Stimulated activated CD8-positive, alpha-beta memory T cell treated with anti-CD3 and anti-CD28 coated beads, Interleukin-7, amount 100 ng/mL, for 1 hour (primary cell): ENCODE data around the gene WLS.
"Not testable (repeated sequence)": the region's sequence is repeated elsewhere in the genome, so short reads cannot be mapped to it uniquely, and the experiment has no call there.

ENCODE experiments used
- DNase-seq, 2 donors: peaks; one replicate each; pipeline ENCODE4 v3.0.0-alpha.2; 2020; ENCODE audit warnings: low read depth in 2 of 2

WLS gene

DNA sequence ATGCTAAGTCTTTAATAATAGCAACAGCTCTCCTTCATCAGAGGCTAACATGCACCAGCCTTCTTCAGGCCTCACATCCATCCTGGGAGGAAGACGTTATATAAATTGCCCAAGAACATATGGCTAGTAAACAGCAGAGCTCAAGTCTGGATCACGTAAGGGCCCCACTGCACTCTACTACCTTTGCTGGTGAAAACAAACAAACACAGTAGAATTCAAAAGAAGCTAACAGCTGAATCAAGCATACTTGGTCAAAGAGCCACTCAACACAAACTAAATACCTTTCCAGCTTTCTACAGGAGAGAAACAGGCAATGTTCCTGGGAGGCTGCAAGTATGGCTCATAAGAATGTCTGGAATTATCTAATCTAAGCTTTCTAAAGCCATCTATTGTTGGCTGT lies 66.0 kb downstream of the WLS start:
- DNase-seq, result no peak

DNA sequence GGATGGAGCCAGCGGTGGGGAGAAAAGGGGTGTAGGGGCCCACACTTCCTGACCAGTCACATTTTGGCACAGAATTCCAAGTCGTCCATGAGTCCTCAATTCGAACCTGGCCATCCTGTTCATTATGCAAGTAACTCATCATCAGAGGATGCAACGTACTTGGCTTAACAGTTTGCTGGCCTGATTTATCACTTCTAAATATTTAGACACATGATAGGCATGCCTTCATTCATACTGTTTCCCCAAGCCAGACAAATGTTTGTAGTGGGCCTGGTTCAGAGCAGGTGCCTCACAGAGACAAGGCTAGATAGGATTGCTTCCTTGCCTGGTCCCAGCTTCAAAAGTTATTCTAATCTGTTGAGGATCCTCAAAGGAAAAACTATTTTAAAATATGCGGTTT lies 66.7 kb downstream of the WLS start:
- no peak for DNase-seq

DNA sequence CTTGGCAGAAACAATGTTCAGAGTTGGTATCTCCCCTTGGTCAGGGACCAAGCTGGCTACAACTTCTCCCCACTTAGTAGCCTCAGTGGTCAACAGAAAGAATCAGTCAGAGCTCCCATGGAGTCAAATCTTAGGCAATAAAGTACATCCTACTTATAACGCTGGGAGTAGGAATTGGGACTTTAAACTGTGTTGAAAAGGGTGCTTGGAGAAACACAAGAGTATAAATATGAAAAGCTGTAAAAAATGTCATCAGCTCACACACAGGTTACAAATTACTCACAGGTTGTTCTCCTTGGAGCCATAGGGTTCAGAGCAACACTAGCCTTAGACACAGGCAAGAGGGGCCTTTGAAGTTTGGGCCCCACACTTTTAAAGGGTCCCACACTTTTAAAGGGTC lies 67.4 kb downstream of the WLS start:
- no peak for DNase-seq

DNA sequence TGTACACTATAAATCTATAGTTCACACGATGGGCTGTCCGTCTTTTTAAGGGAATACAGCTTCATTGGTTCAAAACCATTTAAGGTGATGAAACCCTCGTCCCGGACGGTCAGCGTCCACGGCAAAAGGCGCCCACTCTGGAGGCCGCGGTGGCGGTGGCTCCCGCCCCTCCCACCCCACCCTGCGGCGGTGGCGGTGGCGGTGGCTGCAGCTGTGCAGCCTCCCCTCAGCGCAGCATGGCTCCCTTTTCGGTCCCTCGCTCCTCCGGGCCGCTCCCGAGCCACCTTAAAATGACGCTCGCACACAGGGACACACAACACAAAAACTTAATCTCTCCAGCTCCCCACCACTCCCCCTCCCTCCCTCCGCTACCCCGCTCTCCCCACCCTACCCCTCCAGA lies 69.1 kb downstream of the WLS start:
- DNase-seq, result no peak

DNA sequence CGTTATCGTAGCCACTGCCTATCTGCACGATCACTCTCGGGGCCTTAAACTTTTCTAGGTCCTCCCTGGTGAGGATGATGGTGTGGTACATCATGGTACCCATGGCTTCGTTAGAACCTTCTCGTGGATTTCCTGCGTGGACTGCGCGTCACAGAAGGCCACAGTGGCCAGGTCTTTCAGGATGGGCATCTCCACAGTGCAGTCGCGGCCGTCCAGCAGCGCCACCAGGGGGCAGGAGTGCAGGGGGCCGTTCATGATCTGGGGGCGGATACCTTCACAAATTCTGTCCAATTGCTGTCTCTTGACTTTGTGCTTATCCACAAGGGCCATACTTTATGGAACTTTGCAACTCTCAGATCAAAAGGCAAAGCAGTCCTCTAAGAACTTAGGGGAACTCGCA lies 69.6 kb downstream of the WLS start:
- no peak for DNase-seq

DNA sequence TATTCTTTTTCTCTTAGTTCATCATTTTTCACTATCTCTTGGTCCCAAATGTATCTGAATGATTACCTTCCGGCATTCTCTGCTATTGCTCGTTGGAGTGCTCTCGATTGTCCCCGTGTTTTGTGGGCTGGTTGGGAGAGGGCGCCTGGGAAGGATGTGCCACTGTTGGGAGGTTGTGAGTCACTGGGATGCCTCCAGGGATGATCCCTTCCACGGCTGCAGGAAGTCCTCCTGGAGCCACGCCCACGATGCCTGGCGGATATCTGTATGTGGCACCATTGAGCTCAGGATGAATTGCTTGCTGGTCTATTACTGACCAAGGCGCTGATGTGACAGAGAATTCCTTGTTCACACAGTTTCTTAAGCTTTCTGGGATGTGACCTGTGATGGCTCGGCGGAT lies 70.7 kb downstream of the WLS start:
- not testable (repeated sequence) for DNase-seq

DNA sequence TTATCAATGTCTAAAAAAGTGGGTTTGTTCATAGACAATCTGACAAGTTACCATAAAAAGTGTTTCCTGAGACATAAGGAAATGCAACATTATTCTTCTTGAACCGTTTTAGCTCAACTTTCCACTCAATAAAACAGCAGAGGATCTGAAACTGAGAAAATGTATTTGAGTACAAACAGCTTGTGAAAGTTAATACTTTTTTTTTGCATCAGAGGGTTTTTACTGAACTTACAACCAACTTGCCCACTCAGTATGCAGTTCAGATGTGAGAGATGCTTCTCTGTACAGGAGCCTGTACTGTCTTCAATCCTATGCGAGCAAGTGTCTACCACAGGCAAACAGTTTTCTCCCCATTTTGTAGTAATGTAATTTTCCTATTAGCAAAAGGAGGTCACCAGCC lies 71.4 kb downstream of the WLS start:
- not testable (repeated sequence) for DNase-seq

DNA sequence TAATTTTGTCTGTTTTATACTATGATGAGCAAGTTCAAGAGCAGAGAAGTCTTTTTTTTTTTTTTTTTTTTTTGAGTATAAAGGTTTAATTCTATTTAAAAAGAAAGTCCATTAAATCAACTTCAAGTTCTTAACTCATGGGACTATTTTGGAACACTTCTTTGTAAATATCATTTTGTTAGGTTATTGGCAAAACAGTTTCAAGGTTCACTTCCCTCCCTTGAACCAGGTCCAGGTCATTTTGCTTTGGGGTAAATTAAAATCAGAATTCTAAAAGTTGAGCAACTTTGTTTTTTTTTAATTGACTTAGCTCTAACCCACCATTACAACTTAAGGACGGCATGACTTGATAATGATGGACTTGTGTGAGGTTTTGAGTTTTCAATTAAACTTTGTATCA lies 72.3 kb downstream of the WLS start:
- no peak for DNase-seq

DNA sequence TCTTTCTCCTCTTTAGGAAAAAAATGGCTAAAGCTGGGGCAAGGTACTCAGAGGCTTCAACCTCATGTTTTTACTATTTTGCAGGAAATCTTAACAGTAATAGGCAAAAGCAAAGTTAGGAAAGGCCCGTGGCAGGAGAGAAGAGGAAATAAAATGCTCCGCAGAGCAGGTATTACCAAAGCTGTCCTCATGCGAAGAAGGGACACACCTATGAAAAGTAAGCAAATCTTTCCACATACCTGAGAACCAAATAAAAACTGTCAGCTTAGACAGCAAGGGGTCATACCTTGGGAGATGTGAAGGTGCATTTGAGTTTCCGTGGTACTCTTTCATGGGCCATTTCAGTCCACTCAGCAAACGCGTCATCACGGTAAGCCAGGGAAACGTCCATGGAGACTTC lies 73.5 kb downstream of the WLS start:
- no peak for DNase-seq

DNA sequence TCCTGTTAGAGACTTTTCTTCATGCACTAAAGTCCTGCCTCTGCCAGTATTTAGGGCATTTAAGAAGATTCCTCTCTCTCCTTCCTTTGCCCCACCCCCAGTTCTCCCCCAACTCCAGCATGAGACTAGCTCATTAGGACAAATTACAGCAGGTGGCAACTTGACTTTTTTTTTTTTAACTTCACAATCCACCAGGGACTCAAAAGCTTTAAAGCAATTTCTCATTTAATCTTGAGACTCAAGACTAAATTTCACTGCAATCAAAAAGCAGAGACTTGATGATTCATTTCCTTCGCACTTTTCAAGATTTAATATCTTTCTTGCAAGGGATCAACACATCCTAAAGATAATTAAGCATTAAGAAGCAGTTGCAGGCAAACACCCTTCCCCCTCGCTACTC lies 74.9 kb downstream of the WLS start:
- DNase-seq, result no peak

DNA sequence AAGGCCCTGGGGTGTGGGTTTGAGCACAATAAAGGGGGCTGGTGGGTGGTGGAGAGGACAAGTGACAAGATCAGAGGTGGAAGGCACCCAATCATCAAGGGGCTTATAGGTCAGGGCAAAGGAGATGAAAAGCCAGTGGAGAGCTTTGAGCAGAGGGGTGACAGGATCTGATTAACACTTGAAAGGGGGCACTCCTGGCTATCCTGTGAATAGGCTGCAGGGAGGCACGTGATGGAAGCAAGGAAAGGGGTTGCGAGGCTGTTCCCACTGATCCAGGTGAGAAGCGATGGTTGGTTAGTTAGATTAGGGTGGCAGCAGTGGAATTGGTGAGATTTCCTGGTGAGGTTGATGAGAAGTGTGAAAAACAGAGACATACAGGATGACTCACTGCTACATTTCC lies 80.6 kb downstream of the WLS start:
- no peak for DNase-seq

DNA sequence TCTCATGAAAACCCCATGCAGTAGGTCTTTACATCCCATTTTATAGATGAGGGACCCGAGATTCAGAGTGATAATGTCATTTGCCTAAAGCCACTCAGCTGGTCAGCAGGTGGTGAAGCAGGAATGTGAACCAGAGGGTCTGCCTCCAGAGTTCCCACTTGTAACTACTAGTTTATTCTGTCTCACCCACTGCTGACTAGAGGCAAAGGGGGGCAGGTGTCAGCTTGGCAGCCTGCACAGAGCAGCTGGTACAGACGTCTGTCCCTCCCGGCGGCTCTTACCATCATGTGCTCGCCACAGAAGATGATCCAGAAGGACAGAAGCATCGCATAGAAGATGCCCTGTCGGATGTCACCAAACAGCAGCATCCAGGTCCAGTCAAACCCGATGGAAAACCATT lies 82.4 kb downstream of the WLS start:
- DNase-seq, result no peak

DNA sequence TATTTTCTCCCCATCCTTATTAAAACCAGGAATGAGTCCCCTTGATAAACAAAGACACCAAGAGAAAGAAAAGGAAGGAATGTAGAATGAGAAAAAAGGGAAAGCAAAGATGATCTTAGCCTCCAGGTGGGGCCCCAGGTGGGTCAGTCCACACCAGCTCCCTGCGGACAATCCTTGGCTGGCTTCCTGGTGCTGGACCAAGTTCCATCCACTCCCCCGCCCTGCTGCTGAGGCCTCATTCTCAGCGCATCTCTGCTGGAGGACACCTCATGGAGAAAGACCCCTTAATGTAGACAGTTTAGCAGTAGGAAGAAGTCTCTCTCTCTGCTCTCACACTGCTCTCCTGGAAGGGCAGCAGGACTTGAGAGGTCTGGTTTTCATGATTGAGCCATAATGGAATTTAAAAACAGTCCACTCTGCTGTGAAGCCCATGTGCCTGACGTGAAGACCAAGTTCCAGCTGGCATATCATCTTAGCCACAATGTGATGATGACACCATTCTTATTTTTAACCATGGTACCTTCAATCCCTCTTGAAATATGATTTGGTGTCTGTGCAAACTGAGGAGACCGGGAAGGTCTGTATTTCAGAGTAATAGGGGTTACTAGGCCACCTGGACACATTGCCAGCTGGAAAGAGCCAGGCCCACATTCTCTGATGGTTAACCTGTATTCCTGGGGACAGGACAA lies 83.1 kb downstream of the WLS start:
- no peak for DNase-seq

DNA sequence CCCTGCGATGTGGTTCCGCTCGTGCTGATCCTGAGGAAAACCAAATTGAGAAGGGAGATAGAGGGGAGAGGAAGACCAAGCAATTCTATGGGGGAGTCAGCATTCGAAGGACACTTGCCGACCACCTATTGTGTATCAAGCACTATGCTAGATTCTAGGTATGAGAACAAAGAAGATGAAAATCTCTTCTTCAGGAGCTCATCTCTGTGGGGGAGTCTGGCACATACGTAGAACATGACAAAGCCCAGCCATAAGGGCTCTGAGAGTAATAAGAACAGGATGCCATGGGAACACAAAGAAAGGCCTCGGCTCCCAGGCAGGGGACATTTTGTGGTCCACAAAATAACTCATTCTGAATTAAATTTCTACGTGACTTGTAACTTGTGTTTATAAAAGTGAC lies 83.7 kb downstream of the WLS start:
- no peak for DNase-seq

DNA sequence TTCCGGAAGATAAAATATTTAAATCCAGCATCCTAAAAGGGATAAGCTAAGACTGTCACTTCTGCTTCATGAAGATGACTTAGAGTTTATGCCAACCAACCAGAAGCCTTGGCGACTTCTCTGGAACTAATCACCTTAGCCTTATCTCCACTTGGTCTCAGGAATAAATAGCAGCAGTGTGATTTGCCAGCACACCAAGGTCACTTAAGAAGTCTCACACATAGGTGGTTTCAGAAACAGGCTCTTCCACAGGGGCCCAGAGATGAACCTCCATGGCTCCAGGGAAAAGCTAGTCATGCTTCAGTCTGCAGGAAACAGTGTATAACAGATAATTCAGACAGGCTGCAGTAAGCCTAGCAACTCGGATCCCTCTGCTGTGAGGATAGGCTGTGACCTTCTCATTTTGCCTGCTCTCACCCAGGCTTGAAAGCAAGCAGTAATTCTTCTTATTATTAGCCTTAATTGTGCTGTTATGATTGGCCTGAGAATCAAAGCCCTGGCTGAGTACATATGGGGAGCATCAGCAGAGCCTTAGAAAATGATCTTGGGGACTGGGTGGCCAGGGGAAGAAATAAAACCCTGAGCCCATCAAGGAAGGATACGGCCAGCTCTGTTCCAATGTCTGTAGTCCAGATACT lies 84.7 kb downstream of the WLS start:
- no peak for DNase-seq

DNA sequence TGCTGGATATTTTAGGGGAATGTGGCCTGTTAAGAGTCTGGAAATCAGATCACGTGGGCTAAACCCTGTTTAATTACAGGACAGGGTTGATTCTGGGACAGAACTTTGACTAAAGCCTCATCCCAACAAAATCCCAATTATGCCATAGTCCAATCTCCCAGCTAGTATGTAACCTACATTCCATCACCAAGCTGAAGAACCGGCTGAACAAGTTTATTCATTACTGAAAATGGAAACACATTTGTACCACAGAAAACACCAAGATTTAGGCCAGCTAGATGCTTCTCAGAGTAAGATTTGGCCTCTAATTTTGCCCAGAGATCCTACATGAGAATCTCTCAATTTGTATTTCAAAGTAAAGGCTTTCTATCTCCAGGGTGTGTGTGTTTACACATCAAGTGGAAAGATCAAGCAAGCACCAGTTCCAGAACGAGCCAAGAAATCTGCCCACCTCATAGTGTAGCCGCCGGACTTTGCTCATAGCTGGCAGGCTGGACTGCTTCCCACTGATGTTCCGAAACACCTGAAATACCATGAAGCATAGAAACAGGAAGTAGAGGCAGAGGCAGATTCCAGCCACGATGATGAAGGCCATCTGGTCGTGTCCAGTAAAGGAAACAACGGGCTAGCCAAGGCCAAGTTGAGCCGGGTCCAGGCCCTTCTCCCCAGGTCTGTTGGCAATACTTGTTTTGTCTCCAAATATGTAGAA lies 86.8 kb downstream of the WLS start:
- no peak for DNase-seq

DNA sequence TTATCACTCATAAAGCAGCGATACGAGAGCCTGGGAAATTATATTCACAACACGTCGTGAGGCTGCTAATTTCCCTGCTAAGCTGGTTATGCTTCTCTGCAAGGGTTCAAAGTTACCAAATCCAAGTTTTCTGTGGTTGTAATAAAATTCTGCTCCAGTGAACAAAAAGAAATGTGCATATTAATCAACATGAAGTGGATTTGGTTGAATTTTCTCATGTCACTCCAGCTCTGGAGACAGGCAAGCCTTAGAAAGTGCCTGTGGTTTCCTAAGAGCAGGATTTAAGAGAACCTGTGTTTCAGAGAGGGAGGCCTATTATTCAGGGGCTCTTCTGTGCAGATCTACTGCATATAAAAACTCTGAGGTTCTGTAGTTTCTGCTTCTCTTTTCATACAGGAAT lies 87.5 kb downstream of the WLS start:
- no peak for DNase-seq

DNA sequence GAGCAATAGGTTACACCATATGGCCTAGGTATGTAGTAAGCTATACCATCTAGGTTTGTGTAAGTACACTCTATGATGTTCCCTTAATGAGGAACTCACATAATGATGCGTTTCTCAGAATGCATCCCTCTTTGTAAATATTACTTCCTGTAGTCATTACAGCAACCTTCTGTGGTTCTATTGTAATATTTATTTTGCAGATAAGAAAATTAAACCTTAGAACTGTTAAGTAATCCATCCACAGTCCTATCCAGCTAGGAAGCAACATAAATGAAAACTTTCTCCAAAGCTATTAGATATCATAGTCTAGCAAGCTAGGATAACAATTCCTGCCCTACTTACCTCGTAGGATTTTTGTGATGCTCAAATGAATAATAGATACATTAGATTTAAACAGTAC lies 88.7 kb downstream of the WLS start:
- no peak for DNase-seq

DNA sequence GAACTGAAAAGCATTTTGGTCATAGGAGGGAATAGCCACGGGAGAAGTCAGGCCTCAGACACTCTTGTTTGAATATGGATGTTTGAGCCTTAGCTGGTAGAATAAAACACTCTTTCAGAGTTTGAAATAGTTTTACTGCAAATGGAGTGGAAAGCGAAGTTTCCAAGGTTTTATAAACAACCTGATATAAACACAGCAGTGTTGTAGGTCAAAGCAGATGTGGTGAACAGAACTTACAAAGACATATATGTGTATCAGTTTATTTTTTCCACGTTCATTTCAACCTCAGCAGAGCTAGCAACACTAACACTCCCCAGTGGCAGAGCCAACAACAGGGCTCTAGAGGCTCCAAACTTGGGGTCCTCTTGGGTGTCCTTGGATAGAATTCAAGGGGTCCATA lies 89.9 kb downstream of the WLS start:
- no peak for DNase-seq

DNA sequence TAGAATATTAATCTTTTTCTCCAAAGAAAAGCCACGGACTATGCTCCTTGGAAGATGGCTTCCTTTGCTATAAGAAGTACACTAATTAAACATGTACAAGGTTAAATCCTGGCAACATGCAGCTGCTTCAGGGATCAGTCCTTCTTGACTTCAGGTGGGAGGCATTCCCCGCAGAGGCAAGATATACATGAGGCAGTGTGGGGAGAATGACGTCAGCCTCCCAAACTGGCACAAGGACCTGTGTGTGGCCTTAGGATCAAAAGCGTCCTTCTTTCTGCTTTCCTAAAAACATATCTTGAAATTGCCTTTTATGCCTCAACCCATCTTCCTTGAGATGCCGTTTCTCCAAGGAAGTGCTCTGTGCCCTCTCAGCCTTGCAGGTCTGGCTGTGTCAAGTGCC lies 90.3 kb downstream of the WLS start:
- DNase-seq, result no peak

DNA sequence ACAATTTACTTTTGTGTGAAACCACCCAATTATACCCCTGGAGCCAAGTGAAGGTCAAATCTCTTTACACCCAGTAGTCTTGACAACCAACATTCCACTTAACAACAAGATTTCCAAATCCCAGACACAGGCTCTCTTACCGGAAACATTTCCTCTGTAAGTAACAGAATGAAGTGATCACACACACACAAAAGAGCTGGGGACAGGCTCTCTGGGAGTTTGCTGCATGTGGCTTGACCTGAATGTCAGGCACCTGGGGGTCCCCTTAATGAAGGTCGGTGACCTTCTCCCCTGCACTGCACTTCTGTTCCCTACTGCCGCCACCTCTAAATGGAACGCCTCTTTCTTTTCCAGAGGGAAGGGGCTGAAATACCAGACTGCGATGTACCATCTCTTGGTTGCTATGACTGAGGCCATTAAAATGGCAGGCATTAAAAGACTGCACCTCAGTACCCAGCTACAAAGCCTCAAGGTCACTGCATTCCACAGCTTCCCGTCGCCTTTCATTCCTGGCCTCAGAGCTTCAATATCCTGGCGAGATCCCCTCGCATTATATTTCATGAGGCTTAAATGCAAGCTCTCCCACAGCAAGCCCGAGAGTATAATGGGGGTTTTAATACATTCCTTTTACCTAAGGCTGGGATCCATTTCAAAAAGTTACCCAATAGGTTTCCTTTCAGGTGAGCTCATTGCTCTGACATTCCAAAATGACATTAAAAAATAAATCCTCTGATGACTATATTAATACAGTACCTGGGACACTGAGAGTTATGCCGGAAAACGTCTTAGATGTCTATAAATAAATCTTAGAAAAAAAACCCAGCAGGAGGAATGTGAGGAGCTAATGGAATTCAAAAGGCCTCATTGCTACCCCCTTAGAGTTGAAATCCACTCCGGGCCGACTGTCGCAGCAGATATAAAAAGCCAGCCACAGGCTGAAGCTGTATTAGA lies 91.0 kb downstream of the WLS start:
- no peak for DNase-seq

DNA sequence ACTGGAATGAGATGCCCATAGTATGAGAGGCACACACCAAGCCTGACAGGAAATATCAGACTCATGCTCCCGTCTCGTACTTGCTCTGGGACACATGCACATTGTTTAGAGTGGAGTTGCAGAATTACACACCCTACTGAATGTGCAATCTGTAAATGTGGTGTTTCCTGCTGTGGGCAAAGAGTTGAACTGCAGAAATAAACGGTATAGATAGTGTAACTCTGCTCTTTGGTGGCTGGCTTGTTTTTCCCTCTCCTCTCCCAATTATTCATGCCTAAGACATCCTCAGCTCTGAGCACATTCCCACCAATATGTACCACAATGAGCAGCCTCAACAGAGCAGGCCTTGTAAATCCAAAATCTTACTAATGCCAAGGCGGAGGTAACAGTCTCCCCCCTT lies 91.8 kb downstream of the WLS start:
- DNase-seq, result no peak
